Thymus (tissue), 11 donors: Measurements from ENCODE around the gene DOCK11. TPM values are rescaled to one million over a fixed set of nuclear protein-coding genes. Genes with fewer than 3 reads are reported as not detected.
"Not testable (repeated sequence)": the region's sequence is repeated elsewhere in the genome, so short reads cannot be mapped to it uniquely, and the experiment has no call there.

Source experiments
- DNase-seq, 9 donors: peaks; one replicate each; pipeline ENCODE4 v3.0.0-alpha.2; 2013; ENCODE audit warnings: low spot score in 9 of 9, low read depth in 6 of 9, missing footprints in 1 of 9
- H3K27ac ChIP-seq, 2 donors: one replicate each; pipeline ENCODE4 v1.5.1; 2013; ENCODE audit warnings: control low read depth in 1 of 2, low read depth in 1 of 2, low read length in 1 of 2, mild to moderate bottlenecking in 1 of 2, moderate library complexity in 1 of 2
- H3K27me3 ChIP-seq, 2 donors: one replicate each; pipeline ENCODE4 v1.5.1; 2013; ENCODE audit warnings: low read length in 1 of 2; ENCODE audit not compliant: control insufficient read depth in 2 of 2, insufficient read depth in 1 of 2
- H3K36me3 ChIP-seq, 2 donors: one replicate each; pipeline ENCODE4 v1.5.1; 2013; ENCODE audit warnings: low read length in 1 of 2, mild to moderate bottlenecking in 1 of 2, moderate library complexity in 1 of 2; ENCODE audit not compliant: control insufficient read depth in 2 of 2, insufficient read depth in 2 of 2
- H3K4me1 ChIP-seq, 2 donors: one replicate each; pipeline ENCODE4 v1.5.1; 2013; ENCODE audit warnings: low read length in 2 of 2; ENCODE audit not compliant: control insufficient read depth in 2 of 2, insufficient read depth in 2 of 2
- H3K4me3 ChIP-seq, 2 donors: one replicate each; pipeline ENCODE4 v1.5.1; 2013; ENCODE audit warnings: low read length in 2 of 2, control low read depth in 1 of 2, mild to moderate bottlenecking in 1 of 2
- H3K9me3 ChIP-seq, 2 donors: one replicate each; pipeline ENCODE4 v1.5.1; 2013; ENCODE audit warnings: low read length in 1 of 2, mild to moderate bottlenecking in 1 of 2; ENCODE audit not compliant: control insufficient read depth in 2 of 2, insufficient read depth in 1 of 2
- WGBS: extraction: QIAGEN DNeasy Blood & Tissue Kit; methylation state at CpG from one replicate; pipeline ENCODE4 v1.1.7; 2013; 5-methylcytosine and 5-hydroxymethylcytosine counted together
- polyA plus RNA-seq: library from polyadenylated mRNA; stranded (reverse); fragments of 200-250 nt; gene quantifications from one replicate; pipeline ENCODE4 v1.2.3, GENCODE V29; 2013
- total RNA-seq: library from RNA; stranded (reverse); fragments of 120-200 nt; gene quantifications from one replicate; pipeline ENCODE4 v1.2.4, GENCODE V29; 2013
- donor health status: healthy.

The DOCK11 gene
- total and polyA plus RNA-seq, 2 donors: 47.8 to 49.9 TPM

GRCh38 chrX:118569676-118570075 is 74.1 kb downstream of the DOCK11 start:
- no peak overlapping the region for H3K4me3 ChIP-seq
- H3K27me3 ChIP-seq: no peaks in the 10 kb centered on the region
- no peaks in the 10 kb centered on the region for H3K9me3 ChIP-seq
- no peak for DNase-seq
- 97% methylated on average over 3 of the region's 3 CpGs for WGBS
- no peaks in the 10 kb centered on the region for H3K4me1 ChIP-seq
- H3K27ac ChIP-seq: no peak overlapping the region
- H3K36me3 ChIP-seq: peaks cover 5 to 27% of the 10 kb centered on the region in 2 donors

- H3K4me1 ChIP-seq: no peaks in the 10 kb centered on the region
- H3K36me3 ChIP-seq: peaks cover 5 to 27% of the 10 kb centered on the region in 2 donors
- H3K9me3 ChIP-seq: no peaks in the 10 kb centered on the region
- no peak for DNase-seq
- H3K27me3 ChIP-seq: no peaks in the 10 kb centered on the region
- H3K4me3 ChIP-seq: no peak overlapping the region
- 98% methylated on average over 2 of the region's 2 CpGs for WGBS
- H3K27ac ChIP-seq: no peak overlapping the region
Measured at GRCh38 chrX:118570209-118570608, 74.6 kb downstream of the DOCK11 start.

- Histone ChIP-seq H3K4me1 (no peaks in the 10 kb centered on the region), H3K4me3 (no peak overlapping the region), H3K36me3 (peaks cover 12 to 30% of the 10 kb centered on the region in 2 donors), H3K27ac (no peak overlapping the region), H3K9me3 (no peaks in the 10 kb centered on the region), H3K27me3 (no peaks in the 10 kb centered on the region)
- WGBS: 96% methylated on average over 3 of the region's 3 CpGs
- DNase-seq: no peak
Measured at GRCh38 chrX:118571836-118572235, 76.2 kb downstream of the DOCK11 start.

- Histone ChIP-seq H3K36me3 (peaks cover 12 to 30% of the 10 kb centered on the region in 2 donors), H3K4me1 (no peaks in the 10 kb centered on the region), H3K27me3 (no peaks in the 10 kb centered on the region), H3K27ac (no peak overlapping the region), H3K4me3 (no peak overlapping the region), H3K9me3 (no peaks in the 10 kb centered on the region)
- DNase-seq: no peak
- WGBS: 98% methylated on average over 4 of the region's 4 CpGs
Measured at GRCh38 chrX:118574666-118575065, 79.1 kb downstream of the DOCK11 start.

GRCh38 chrX:118577041-118577440 is 81.4 kb downstream of the DOCK11 start:
- Histone ChIP-seq H3K27me3 (no peaks in the 10 kb centered on the region), H3K4me3 (no peak overlapping the region), H3K4me1 (no peaks in the 10 kb centered on the region), H3K27ac (no peak overlapping the region), H3K9me3 (no peaks in the 10 kb centered on the region), H3K36me3 (peaks cover 8 to 15% of the 10 kb centered on the region in 2 donors)
- DNase-seq: no peak
- WGBS: 99% methylated on average over 5 of the region's 5 CpGs

- WGBS: 92% methylated on average over 1 of the region's 1 CpG
- Histone ChIP-seq H3K36me3 (peaks cover 8 to 9% of the 10 kb centered on the region in 2 donors), H3K27ac (no peak overlapping the region), H3K27me3 (no peaks in the 10 kb centered on the region), H3K4me3 (no peak overlapping the region), H3K9me3 (no peaks in the 10 kb centered on the region), H3K4me1 (no peaks in the 10 kb centered on the region)
- DNase-seq: no peak
Measured at GRCh38 chrX:118579417-118579816, 83.8 kb downstream of the DOCK11 start.

GRCh38 chrX:118582926-118583325 is 87.3 kb downstream of the DOCK11 start:
- not testable (repeated sequence) for H3K27ac ChIP-seq, H3K9me3 ChIP-seq, DNase-seq, H3K4me3 ChIP-seq, H3K36me3 ChIP-seq, H3K27me3 ChIP-seq, H3K4me1 ChIP-seq
- 97% methylated on average over 3 of the region's 3 CpGs for WGBS

- H3K4me3 ChIP-seq: no peak overlapping the region
Measured at GRCh38 chrX:118583781-118584180, 88.2 kb downstream of the DOCK11 start.

GRCh38 chrX:118585296-118585695 is 89.7 kb downstream of the DOCK11 start:
- Histone ChIP-seq H3K4me3 (no peak overlapping the region), H3K36me3 (peaks cover 10 to 15% of the 10 kb centered on the region in 2 donors)
- WGBS: 96% methylated on average over 3 of the region's 3 CpGs

More at GRCh38 chrX:118583781-118584180, 88.2 kb downstream of the DOCK11 start:
- WGBS: 98% methylated on average over 4 of the region's 4 CpGs
- H3K9me3 ChIP-seq: no peaks in the 10 kb centered on the region
- H3K36me3 ChIP-seq: peaks cover 3 to 8% of the 10 kb centered on the region in 2 donors
- DNase-seq: no peak
- no peak overlapping the region for H3K27ac ChIP-seq
- no peaks in the 10 kb centered on the region for H3K4me1 ChIP-seq
- no peaks in the 10 kb centered on the region for H3K27me3 ChIP-seq

GRCh38 chrX:118586206-118586605 is 90.6 kb downstream of the DOCK11 start:
- not testable (repeated sequence) for H3K27ac ChIP-seq
- H3K36me3 ChIP-seq: peaks cover 17 to 19% of the 10 kb centered on the region in 2 donors
- 76% methylated on average over 7 of the region's 7 CpGs for WGBS

More at GRCh38 chrX:118585296-118585695, 89.7 kb downstream of the DOCK11 start:
- no peaks in the 10 kb centered on the region for H3K9me3 ChIP-seq
- no peak for DNase-seq
- no peak overlapping the region for H3K27ac ChIP-seq
- no peaks in the 10 kb centered on the region for H3K4me1 ChIP-seq
- no peaks in the 10 kb centered on the region for H3K27me3 ChIP-seq

More at GRCh38 chrX:118586206-118586605, 90.6 kb downstream of the DOCK11 start:
- not testable (repeated sequence) for H3K27me3 ChIP-seq, H3K4me3 ChIP-seq, H3K9me3 ChIP-seq, H3K4me1 ChIP-seq, DNase-seq
